Kidney (tissue), 14 donors: ENCODE results near the gene MSI1. TPM values are rescaled to one million over a fixed set of nuclear protein-coding genes. Genes with fewer than 3 reads are reported as not detected.

Experiments used
- DNase-seq, 5 donors: peaks; one replicate each; pipeline ENCODE4 v3.0.0-alpha.2; 2013 to 2020
- FAIRE-seq: peaks from 2 replicates; lab custom pipeline; 2012; peaks lifted over from hg19 to GRCh38; lab: Jason Lieb, UNC
- H3K27ac ChIP-seq, 2 donors: one replicate each; pipeline ENCODE4 v1.7.0; 2013; ENCODE audit warnings: low read depth in 2 of 2, low read length in 2 of 2, inconsistent platforms in 1 of 2
- H3K27me3 ChIP-seq: one replicate; pipeline ENCODE4 v1.7.1; 2013; ENCODE audit warnings: low read length, inconsistent platforms; ENCODE audit not compliant: control insufficient read depth, insufficient read depth
- H3K36me3 ChIP-seq, 3 donors: one replicate each; pipeline versions ENCODE4 v1.7.0 to v1.7.1; 2013; ENCODE audit warnings: low read length in 3 of 3, control low read depth in 1 of 3, inconsistent platforms in 1 of 3; ENCODE audit not compliant: insufficient read depth in 3 of 3, control insufficient read depth in 2 of 3
- H3K4me1 ChIP-seq, 3 donors: one replicate each; pipeline versions ENCODE4 v1.7.0 to v1.7.1; 2013; ENCODE audit warnings: low read length in 3 of 3, inconsistent platforms in 1 of 3, low read depth in 1 of 3; ENCODE audit not compliant: control insufficient read depth in 2 of 3, insufficient read depth in 2 of 3
- H3K4me3 ChIP-seq, 3 donors: one replicate each; pipeline versions ENCODE4 v1.7.0 to v1.8.1; 2013; ENCODE audit warnings: low read length in 3 of 3, control low read depth in 1 of 3, inconsistent platforms in 1 of 3
- H3K9ac ChIP-seq, 3 donors: one replicate each; pipeline versions ENCODE4 v1.7.0 to v1.7.1; 2013; ENCODE audit warnings: low read length in 3 of 3, control low read depth in 1 of 3, inconsistent platforms in 1 of 3
- H3K9me3 ChIP-seq, 3 donors: one replicate each; pipeline versions ENCODE4 v1.7.0 to v1.7.1; 2013; ENCODE audit warnings: low read length in 3 of 3, control low read depth in 1 of 3, inconsistent platforms in 1 of 3; ENCODE audit not compliant: control insufficient read depth in 2 of 3, insufficient read depth in 1 of 3
- CTCF ChIP-seq: IDR thresholded peaks from 3 replicates; pipeline ENCODE4 v1.5.1; 2012; ENCODE audit warnings: mild to moderate bottlenecking, moderate library complexity, borderline replicate concordance; ENCODE audit not compliant: insufficient read depth; ENCODE audit errors: extremely low read depth
- intact Hi-C: fragments of 100-400 bp; cut with DNase I; formaldehyde crosslinking; loops from one replicate; pipeline ENCODE4 v1.11.1; 2022
- polyA plus RNA-seq: library from polyadenylated mRNA; stranded (reverse); fragments of 350-450 nt; fragmentation: Illumina TruSeq; extraction: RNeasy Lipid Tissue Mini Kit (QIAGEN cat#74804); gene quantifications from one replicate; pipeline ENCODE4 v1.2.3, GENCODE V29; 2014; ENCODE audit warnings: low read depth, low replicate concordance; ENCODE audit not compliant: insufficient read depth
- total RNA-seq: library from RNA; stranded (reverse); fragmentation: NEBNext Ultra II Directional; extraction: Animal tissue kit (Norgen Biotek cat#: 25700); gene quantifications from one replicate; pipeline ENCODE4 v1.2.1, GENCODE V29; 2021
- donor health status: control.
- donor health status: control.
- donor health status: control.
- donor health status: control.
- donor health status: control.
- donor health status: DM: yes; HTN: yes; CAD: no.
- donor health status: Normal renal cell carcinoma (clear cell type).

MSI1 gene
- total and polyA plus RNA-seq, 2 donors from 2014 or later = 0.80 to 1.3 TPM

DNA sequence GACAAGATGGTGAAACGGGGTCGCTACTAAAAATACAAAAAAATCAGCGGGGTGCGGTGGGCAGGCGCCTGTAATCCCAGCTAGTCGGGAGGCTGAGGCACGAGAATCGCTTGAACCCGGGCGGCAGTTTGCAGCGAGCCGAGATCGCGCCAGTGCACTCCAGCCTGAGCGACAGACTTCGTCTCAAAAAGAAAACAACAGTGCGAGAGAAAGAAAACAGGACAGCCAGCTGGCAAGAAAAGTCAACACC is 76.6 kb downstream of the MSI1 start:
- Histone ChIP-seq H3K27ac (peak overlapping the region; percentile 100), H3K9ac (peak overlapping the region; percentile 76 to 98 (median 96)), H3K4me1 (peaks cover 0 to 7% (median 2%) of the 10 kb centered on the region in 3 donors), H3K4me3 (peak overlapping the region; percentile 77 to 86 (median 82)), H3K36me3 (no peaks in the 10 kb centered on the region), H3K27me3 (no peaks in the 10 kb centered on the region), H3K9me3 (no peaks in the 10 kb centered on the region)
- intact Hi-C loops = no loop called here
- no peak for TF ChIP-seq CTCF
- no peak for DNase-seq
- no peak for FAIRE-seq

Other genes starting within 250 kb of the MSI1 start
- 77.6 TPM for gene GCN1, start 174.4 kb downstream of the MSI1 start, total RNA-seq
- gene GCN1, start 174.4 kb downstream of the MSI1 start, polyA plus RNA-seq = 12.2 TPM
- gene RPLP0, start 168.1 kb downstream of the MSI1 start, total RNA-seq = 1,384 TPM
- gene RPLP0, start 168.1 kb downstream of the MSI1 start, polyA plus RNA-seq = 1,654 TPM
- gene PXN, start 103.4 kb downstream of the MSI1 start, total RNA-seq = 133 TPM
- gene PXN, start 103.4 kb downstream of the MSI1 start, polyA plus RNA-seq = 57.1 TPM
- gene RNU4-2, start 77.3 kb downstream of the MSI1 start, total RNA-seq = 18,412 TPM
- gene RNU4-2, start 77.3 kb downstream of the MSI1 start, polyA plus RNA-seq = not detected
- 3,016 TPM for gene RNU4-1, start 75.9 kb downstream of the MSI1 start, total RNA-seq
- not detected for gene RNU4-1, start 75.9 kb downstream of the MSI1 start, polyA plus RNA-seq
- 1.5 TPM for gene SIRT4, start 66.8 kb downstream of the MSI1 start, total RNA-seq
- gene SIRT4, start 66.8 kb downstream of the MSI1 start, polyA plus RNA-seq = 8.1 TPM
- not detected for gene PLA2G1B, start 41.4 kb downstream of the MSI1 start, total RNA-seq
- gene PLA2G1B, start 41.4 kb downstream of the MSI1 start, polyA plus RNA-seq = not detected
- 331 TPM for gene COX6A1, start 68.9 kb upstream of the MSI1 start, total RNA-seq
- 1,697 TPM for gene COX6A1, start 68.9 kb upstream of the MSI1 start, polyA plus RNA-seq
- gene TRIAP1, start 77.2 kb upstream of the MSI1 start, total RNA-seq = 15.6 TPM
- gene TRIAP1, start 77.2 kb upstream of the MSI1 start, polyA plus RNA-seq = 28.2 TPM
- 39.4 TPM for gene GATC, start 77.3 kb upstream of the MSI1 start, total RNA-seq
- 13.7 TPM for gene GATC, start 77.3 kb upstream of the MSI1 start, polyA plus RNA-seq
- gene SRSF9, start 100.6 kb upstream of the MSI1 start, total RNA-seq = 144 TPM
- 151 TPM for gene SRSF9, start 100.6 kb upstream of the MSI1 start, polyA plus RNA-seq
- 258 TPM for gene DYNLL1, start 126.9 kb upstream of the MSI1 start, total RNA-seq
- 757 TPM for gene DYNLL1, start 126.9 kb upstream of the MSI1 start, polyA plus RNA-seq
- 26.5 TPM for gene COQ5, start 160.0 kb upstream of the MSI1 start, total RNA-seq
- 60.8 TPM for gene COQ5, start 160.0 kb upstream of the MSI1 start, polyA plus RNA-seq
- 229 TPM for gene RNF10, start 165.2 kb upstream of the MSI1 start, total RNA-seq
- 220 TPM for gene RNF10, start 165.2 kb upstream of the MSI1 start, polyA plus RNA-seq
- gene POP5, start 212.2 kb upstream of the MSI1 start, total RNA-seq = 50.0 TPM
- 111 TPM for gene POP5, start 212.2 kb upstream of the MSI1 start, polyA plus RNA-seq